A549 (cell line): ENCODE results near the gene GH2. TPM values are rescaled to one million over a fixed set of nuclear protein-coding genes. Genes with fewer than 3 reads are reported as not detected.
"Not testable (repeated sequence)": the region's sequence is repeated elsewhere in the genome, so short reads cannot be mapped to it uniquely, and the experiment has no call there.

ENCODE experiments used
- ATAC-seq, 2 experiments: fragments of 200-7000 bp in 1 of 2; fragments of >200 bp in 1 of 2; cut with Nextera tagmentation in 1 of 2; cut with Tn5 transposase in 1 of 2; 3 replicates each; pipeline versions ENCODE4 v1.8.0 to v1.9.1; 2018 to 2020; ENCODE audit warnings: mild to moderate bottlenecking in 1 of 2, moderate library complexity in 1 of 2
- CTCF ChIA-PET: fragments of 300-600 bp; sonication (Branson Sonifier 250); formaldehyde crosslinking; extraction: SDS; loops from one replicate; lab custom pipeline; 2021; ENCODE audit warnings: antibody characterized with exemption, inconsistent platforms; lab: Yijun Ruan, JAX
- POLR2A ChIA-PET: fragments of 350-600 bp; formaldehyde crosslinking; extraction: SDS; loops from one replicate; lab custom pipeline; 2021; ENCODE audit warnings: antibody characterized with exemption, inconsistent platforms; lab: Yijun Ruan, JAX
- DNase-seq, 2 experiments: peaks; one replicate each; pipeline versions ENCODE4 v3.0.0 to v3.0.0-alpha.2; 2011 to 2016; ENCODE audit warnings: low read depth in 1 of 2, low spot score in 1 of 2
- FAIRE-seq: peaks from 2 replicates; lab custom pipeline; 2011; peaks lifted over from hg19 to GRCh38; lab: Jason Lieb, UNC
- H3K27ac ChIP-seq, 2 experiments: fragments of >200 bp; sonication (Bioruptor Twin); formaldehyde crosslinking; 3 replicates each; pipeline ENCODE4 v1.5.1; 2016 to 2017
- H3K4me1 ChIP-seq: fragments of >200 bp; sonication (Bioruptor Twin); formaldehyde crosslinking; 3 replicates; pipeline ENCODE4 v1.6.1; 2016
- H3K4me2 ChIP-seq: fragments of >200 bp; sonication (Bioruptor Twin); formaldehyde crosslinking; 3 replicates; pipeline ENCODE4 v1.6.1; 2016
- H3K4me3 ChIP-seq: fragments of >200 bp; sonication (Bioruptor Twin); formaldehyde crosslinking; 3 replicates; pipeline ENCODE4 v1.5.1; 2016
- H3K9me3 ChIP-seq: fragments of >200 bp; sonication (Bioruptor Twin); formaldehyde crosslinking; 3 replicates; pipeline ENCODE4 v1.6.1; 2016
- ATOH8 ChIP-seq: fragments of 250-450 bp; sonication (Bioruptor Pico); IDR thresholded peaks from 2 replicates; pipeline ENCODE4 v1.5.0; 2020; ENCODE audit warnings: low read depth, mild to moderate bottlenecking, moderate library complexity
- CTCF ChIP-seq: fragments of >200 bp; sonication (Bioruptor Twin); formaldehyde crosslinking; IDR thresholded peaks from 3 replicates; pipeline ENCODE4 v1.5.1; 2016
- E2F6 ChIP-seq: IDR thresholded peaks from 2 replicates; pipeline ENCODE4 v1.6.1; 2012; ENCODE audit warnings: low read depth, borderline replicate concordance
- EHMT2 ChIP-seq: fragments of 200-600 bp; sonication (generic); IDR thresholded peaks from 2 replicates; pipeline ENCODE4 v1.6.1; 2016; ENCODE audit warnings: antibody characterized with exemption, low read depth, mild to moderate bottlenecking, moderate library complexity
- ESRRA ChIP-seq: fragments of 150-350 bp; IDR thresholded peaks from 2 replicates; pipeline ENCODE4 v1.6.1; 2014; ENCODE audit warnings: mild to moderate bottlenecking, low read length, borderline replicate concordance
- FOSB ChIP-seq: fragments of 250-450 bp; sonication (Bioruptor Pico); IDR thresholded peaks from 2 replicates; pipeline ENCODE4 v1.5.0; 2020; ENCODE audit warnings: mild to moderate bottlenecking, moderate library complexity
- HES2 ChIP-seq: fragments of >200 bp; sonication (Bioruptor Twin); formaldehyde crosslinking; IDR thresholded peaks from 2 replicates; pipeline ENCODE4 v1.6.1; 2016
- JUN ChIP-seq, 2 experiments: fragments of >200 bp; sonication (Bioruptor Twin); formaldehyde crosslinking; IDR thresholded peaks; 2 replicates in 1 of 2; 3 replicates in 1 of 2; pipeline ENCODE4 v1.6.1; 2016 to 2017
- KDM1A ChIP-seq: fragments of 200-600 bp; sonication (generic); IDR thresholded peaks from 2 replicates; pipeline ENCODE4 v1.6.1; 2016; ENCODE audit warnings: low read depth, mild to moderate bottlenecking
- MAFK ChIP-seq: fragments of 450-650 bp; IDR thresholded peaks from 2 replicates; pipeline ENCODE4 v1.6.1; 2014; ENCODE audit not compliant: partially characterized antibody
- MAZ ChIP-seq: fragments of 150-350 bp; IDR thresholded peaks from 2 replicates; pipeline ENCODE4 v1.6.1; 2014; ENCODE audit warnings: antibody characterized with exemption, low read depth, low read length, borderline replicate concordance
- MYC ChIP-seq: IDR thresholded peaks from 2 replicates; pipeline ENCODE4 v1.6.1; 2012; ENCODE audit warnings: mild to moderate bottlenecking, inconsistent platforms, low read length, improper control_type of control experiment, borderline replicate concordance
- PBX3 ChIP-seq: IDR thresholded peaks from 2 replicates; pipeline ENCODE4 v1.6.1; 2012
- PHF8 ChIP-seq: fragments of 200-600 bp; sonication (generic); IDR thresholded peaks from 2 replicates; pipeline ENCODE4 v1.6.1; 2016; ENCODE audit warnings: low read depth, mild to moderate bottlenecking, antibody characterized with exemption, moderate library complexity, borderline replicate concordance
- RCOR1 ChIP-seq: fragments of 150-350 bp; IDR thresholded peaks from 2 replicates; pipeline ENCODE4 v1.6.1; 2014; ENCODE audit warnings: antibody characterized with exemption, low read length, low read depth
- SMC3 ChIP-seq: fragments of >200 bp; sonication (Bioruptor Twin); formaldehyde crosslinking; IDR thresholded peaks from 3 replicates; pipeline ENCODE4 v1.6.1; 2018; ENCODE audit warnings: inconsistent platforms
- TP53 ChIP-seq: fragments of 250-450 bp; sonication (Bioruptor Pico); IDR thresholded peaks from 2 replicates; pipeline ENCODE4 v1.5.0; 2021; ENCODE audit warnings: mild to moderate bottlenecking, moderate library complexity
- USF2 ChIP-seq: fragments of 450-650 bp; IDR thresholded peaks from 2 replicates; pipeline ENCODE4 v1.6.1; 2014; ENCODE audit warnings: antibody characterized with exemption
- ZSCAN20 ChIP-seq: fragments of 250-450 bp; sonication (Bioruptor Pico); IDR thresholded peaks from 2 replicates; pipeline ENCODE4 v1.8.0; 2022; ENCODE audit warnings: mild to moderate bottlenecking, moderate library complexity
- whole genome bisulfite sequencing: methylation state at CpG from one replicate; pipeline ENCODE4 v1.1.6; 2017; ENCODE audit errors: missing lambda C conversion rate; 5-methylcytosine and 5-hydroxymethylcytosine counted together
- polyA plus RNA-seq, 4 experiments: library from polyadenylated mRNA; depleted of rRNA in 3 of 4; stranded (reverse); fragments of >200 nt; fragmentation: RNase III in 1 of 4; extraction: RNeasy Plus Mini Kit Qiagen cat#74134 plus additional on column Dnase treatment in 1 of 4; gene quantifications; 2 replicates in 3 of 4; 3 replicates in 1 of 4; pipeline ENCODE4 v1.2.3, GENCODE V29; 2011 to 2017

The GH2 gene
- polyA plus RNA-seq, 2 of the 4 experiments (the other 2 are of a cell fraction) = not detected

GRCh38 chr17:63911657-63912100, 29.9 kb upstream of the GH2 start (continued):
- peak; percentile 90 for TF ChIP-seq CTCF
- no peak for TF ChIP-seq RCOR1
- no peak for TF ChIP-seq PHF8
- no peak for TF ChIP-seq FOSB

GRCh38 chr17:63911041-63911635, 29.4 kb upstream of the GH2 start, which contains the start of gene CSHL1:
CSHL1 (minus strand) TSS chr17:63911258; CDS start chr17:63911196, 62 bp downstream.
- WGBS = 45% methylated on average over 15 of the region's 15 CpGs
- Histone ChIP-seq H3K4me1 (no peaks in the 10 kb centered on the region), H3K4me2 (no peak within 1 kb of the TSS), H3K27ac (no peak within 1 kb of the TSS), H3K4me3 (no peak within 1 kb of the TSS), H3K9me3 (no peaks in the 10 kb centered on the region)
- DNase-seq (no peak), ATAC-seq (no peak), FAIRE-seq (no peak)
- TF ChIP-seq TP53 (CRISPR knock-in tag) (no peak), ATOH8 (CRISPR knock-in tag) (no peak), MYC (no peak), PBX3 (no peak), ESRRA (no peak), MAFK (no peak), JUN (IDR thresholded peaks at IDR 0.05) (no peak), USF2 (no peak)
- ChIA-PET POLR2A (no interaction called here), CTCF (interaction anchor here (0.6 to 16.7 kb wide), 54 partner anchors 9 to 518 kb away, joined by 3 to 386 read pairs (median 6); partner anchors contain the start of genes CD79B, ERN1, GH1 and ICAM2)

GRCh38 chr17:63910096-63910495, 28.4 kb upstream of the GH2 start:
- FAIRE-seq (no peak), ATAC-seq (no peak), DNase-seq (no peak)
- no peak overlapping the region for H3K4me2 ChIP-seq
- TF ChIP-seq HES2 (no peak), MAZ (no peak), ESRRA (no peak), KDM1A (no peak), RCOR1 (no peak), E2F6 (no peak), ZSCAN20 (no peak), TP53 (CRISPR knock-in tag) (no peak), EHMT2 (no peak), SMC3 (no peak)
- POLR2A ChIA-PET = no interaction called here
- 54% methylated on average over 14 of the region's 14 CpGs for WGBS
- no peaks in the 10 kb centered on the region for H3K4me1 ChIP-seq
- CTCF ChIA-PET = interaction anchor here (1.0 to 16.7 kb wide), 22 partner anchors 8 to 511 kb away, joined by 3 to 386 read pairs (median 10); partner anchors contain the start of genes CD79B, ERN1, GH1 and ICAM2
- no peak overlapping the region for H3K4me3 ChIP-seq
- H3K9me3 ChIP-seq = no peaks in the 10 kb centered on the region
- no peak overlapping the region for H3K27ac ChIP-seq

- H3K27ac ChIP-seq, FAIRE-seq, H3K9me3 ChIP-seq, ATAC-seq, POLR2A ChIA-PET, H3K4me3 ChIP-seq, DNase-seq, H3K4me1 ChIP-seq, H3K4me2 ChIP-seq: not testable (repeated sequence)
- CTCF ChIA-PET = interaction anchor here (2.7 to 16.7 kb wide), 6 partner anchors 10 to 223 kb away, joined by 20 to 187 read pairs (median 26); partner anchors contain the start of genes ERN1 and GH1
- WGBS = 58% methylated on average over 10 of the region's 10 CpGs
Measured at GRCh38 chr17:63909586-63909985, 27.8 kb upstream of the GH2 start.

- H3K4me2 ChIP-seq, FAIRE-seq, POLR2A ChIA-PET, H3K9me3 ChIP-seq, H3K4me1 ChIP-seq, DNase-seq, H3K4me3 ChIP-seq, H3K27ac ChIP-seq: not testable (repeated sequence)
- CTCF ChIA-PET = interaction anchor here (0.7 to 8.8 kb wide), 12 partner anchors 10 to 227 kb away, joined by 3 to 80 read pairs (median 4); partner anchors contain the start of genes GH1 and ICAM2
- ATAC-seq = peak; percentile 44 to 72; a peak in 3 of 6 replicates
- 41% methylated on average over 12 of the region's 12 CpGs for WGBS
Measured at GRCh38 chr17:63907161-63907778, 25.5 kb upstream of the GH2 start.
